NCI-H748 (cell line): Measurements from ENCODE around the gene ZNF443.
A peak's percentile ranks its signal among the peaks of the same experiment; 100 is the strongest.
"Not testable (repeated sequence)": the region's sequence is repeated elsewhere in the genome, so short reads cannot be mapped to it uniquely, and the experiment has no call there.

Source experiments
- DNase-seq: peaks from one replicate; lab custom pipeline; 2025; ENCODE audit not compliant: unreplicated experiment; lab: John Stamatoyannopoulos, UW

The ZNF443 gene

DNA sequence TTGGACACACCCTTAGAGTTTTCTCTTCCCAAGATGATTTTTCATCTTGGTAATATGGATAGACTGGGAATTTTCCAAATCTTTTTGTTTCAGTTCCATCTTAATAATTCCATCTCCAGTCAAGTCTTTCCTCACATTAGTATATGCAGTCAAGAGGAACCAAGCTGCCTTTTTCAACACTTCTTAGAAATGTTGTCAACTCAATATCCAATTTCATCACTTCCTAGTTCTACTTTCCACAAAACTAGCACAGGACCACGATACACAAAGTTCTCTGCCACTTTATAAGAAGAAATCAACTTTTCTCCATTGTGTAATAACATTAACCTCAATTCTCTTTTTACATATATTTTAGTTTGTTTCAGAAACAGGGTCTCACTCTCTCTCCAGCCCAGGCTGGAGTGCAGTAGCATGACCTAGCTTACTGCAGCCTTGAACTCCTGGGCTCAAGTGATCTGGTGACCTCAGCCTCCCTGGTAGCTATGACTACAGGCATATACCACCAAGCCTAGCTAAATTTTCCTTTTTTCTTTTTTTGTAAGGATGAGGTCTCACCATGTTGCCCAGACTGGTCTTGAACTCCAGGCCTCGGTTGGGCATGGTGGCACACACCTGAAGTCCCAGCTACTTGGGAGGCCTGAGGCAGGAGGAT, 15.5 kb downstream of the ZNF443 start:
- no peak for DNase-seq

DNA sequence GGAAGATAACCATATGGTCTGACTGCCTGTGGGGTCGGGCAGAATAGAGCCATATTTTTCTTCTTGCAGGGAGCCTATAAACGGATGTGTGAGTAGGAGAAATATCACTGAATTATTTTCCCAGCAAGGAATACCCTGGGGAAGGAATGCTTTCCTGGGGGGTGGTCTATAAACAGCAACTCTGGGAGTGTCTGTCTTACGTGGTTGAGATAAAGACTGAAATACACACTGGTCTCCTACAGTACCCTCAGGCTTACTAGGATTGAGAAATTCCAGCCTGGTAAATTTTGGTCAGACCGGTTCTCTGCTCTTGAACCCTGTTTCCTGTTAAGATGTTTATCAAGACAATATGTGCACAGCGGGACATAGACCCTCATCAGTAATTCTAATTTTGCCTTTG, 23.5 kb downstream of the ZNF443 start:
- DNase-seq: not testable (repeated sequence)

DNA sequence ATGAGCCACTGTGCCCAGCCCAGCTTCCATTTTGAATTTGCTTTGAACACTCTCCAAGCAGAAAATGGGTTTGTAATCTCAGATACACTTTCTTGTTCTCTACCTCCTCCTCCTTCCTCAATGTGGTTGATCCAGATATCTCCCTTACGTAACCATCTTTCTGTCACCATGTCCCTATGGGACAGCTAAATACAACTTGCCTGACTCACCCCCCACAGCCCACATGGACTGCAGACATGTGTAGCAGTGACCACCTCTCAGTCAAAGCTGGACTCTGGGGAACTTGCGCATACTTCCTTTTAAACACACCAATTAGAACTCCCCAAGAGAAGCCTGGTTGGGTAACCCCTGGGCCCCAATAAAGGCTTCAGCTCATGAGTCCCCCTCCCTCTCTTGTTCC, 28.9 kb downstream of the ZNF443 start:
- DNase-seq: no peak

DNA sequence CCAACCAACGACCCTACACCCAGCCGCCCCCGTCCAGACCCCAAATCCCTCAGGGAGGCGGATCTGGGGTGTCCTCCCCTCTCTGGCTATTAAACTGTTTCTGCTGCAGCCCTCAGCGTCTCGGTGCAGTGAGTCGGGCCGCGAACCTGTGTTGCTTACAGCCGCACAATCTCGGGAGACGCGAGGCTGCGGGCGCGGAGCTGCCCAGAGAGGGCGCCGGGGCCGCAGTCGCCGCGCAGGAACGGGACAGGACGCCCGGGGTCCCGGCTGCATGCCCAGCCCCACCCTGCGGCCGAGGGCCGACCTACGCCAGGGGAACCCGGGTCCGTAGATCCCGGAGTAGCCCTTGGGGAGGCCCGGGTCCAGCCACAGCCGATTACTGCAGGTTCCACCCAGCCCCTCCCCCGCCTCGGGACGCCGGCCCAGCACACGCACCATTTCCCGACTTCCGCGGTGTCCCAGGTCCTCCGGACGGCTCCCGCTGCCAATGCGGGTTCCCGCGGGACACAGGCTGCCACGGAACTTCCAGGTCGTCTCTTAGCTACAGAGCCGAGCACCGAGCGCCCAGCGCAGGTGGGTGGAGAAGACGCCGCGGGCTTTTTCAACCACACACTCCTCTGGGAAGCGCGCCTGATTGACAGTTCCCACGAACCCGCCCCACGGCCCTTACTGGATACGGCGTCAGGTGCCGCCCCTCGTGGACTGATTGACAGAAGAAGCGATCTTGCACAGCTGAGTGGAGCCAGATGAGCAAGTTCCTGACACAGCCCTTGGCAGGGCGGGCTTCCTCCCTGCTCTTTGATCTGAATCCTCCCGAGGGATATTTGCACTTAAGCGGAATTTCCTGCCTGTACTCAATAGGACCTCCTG, 40.0 kb downstream of the ZNF443 start, which contains the start of gene ZNF799:
ZNF799 (minus strand) TSS at position 639 of the 870 bp plus-strand sequence; CDS start at position 438, 201 bp downstream.
- DNase-seq: peak; percentile 96

DNA sequence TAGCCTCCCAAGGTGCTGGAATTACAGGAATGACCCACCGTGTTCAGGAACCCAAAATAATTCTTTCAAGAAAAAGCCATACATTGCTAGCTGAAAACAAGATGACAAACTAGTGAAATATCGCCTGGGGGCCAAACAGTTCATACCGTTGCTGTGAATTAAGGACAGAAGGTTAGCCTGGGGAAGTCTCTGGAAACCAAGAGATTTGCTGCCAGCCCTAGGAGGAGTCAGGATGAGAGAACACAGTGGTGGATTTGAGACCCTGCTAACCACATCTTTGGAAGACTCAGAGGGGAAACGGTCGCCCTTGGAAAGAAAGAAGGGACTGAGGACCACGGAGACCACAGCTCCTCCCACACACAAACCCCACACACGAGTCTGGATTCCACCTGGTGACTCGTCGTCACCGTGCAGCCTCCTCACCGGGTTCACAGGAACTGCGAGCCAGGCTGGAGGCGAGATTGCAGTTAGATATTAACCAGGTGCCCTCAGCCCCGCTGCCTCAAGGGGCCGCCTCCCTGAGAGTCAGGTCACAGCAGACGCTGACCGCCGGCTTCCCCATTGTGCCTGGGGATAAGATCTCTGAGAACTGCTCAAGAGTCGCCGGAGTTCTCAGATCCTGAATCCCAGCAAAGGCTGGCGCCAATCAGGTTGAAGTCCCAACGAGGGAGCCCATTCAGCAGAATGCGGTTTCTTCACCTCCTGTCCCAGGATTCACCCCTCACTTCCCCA, 40.8 kb downstream of the ZNF443 start:
- peak; percentile 3 for DNase-seq

DNA sequence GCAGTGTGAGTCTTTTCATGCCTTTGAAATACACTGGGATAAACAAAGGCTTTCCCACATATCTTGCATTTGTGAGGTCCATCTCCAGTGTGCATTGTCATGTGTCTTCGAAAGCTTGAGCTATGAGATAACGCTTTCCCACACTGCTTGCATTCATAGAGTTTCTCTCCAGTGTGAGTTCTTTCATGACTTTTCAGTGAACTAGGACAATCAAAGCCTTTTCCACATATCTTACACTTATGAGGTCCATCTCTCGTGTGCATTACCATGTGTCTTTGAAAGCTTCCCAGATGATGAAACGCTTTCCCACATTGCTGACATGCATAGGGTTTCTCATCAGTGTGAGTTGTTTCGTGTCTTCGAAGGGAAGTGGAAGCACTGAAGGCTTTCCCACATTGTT, 49.7 kb downstream of the ZNF443 start:
- DNase-seq: not testable (repeated sequence)

DNA sequence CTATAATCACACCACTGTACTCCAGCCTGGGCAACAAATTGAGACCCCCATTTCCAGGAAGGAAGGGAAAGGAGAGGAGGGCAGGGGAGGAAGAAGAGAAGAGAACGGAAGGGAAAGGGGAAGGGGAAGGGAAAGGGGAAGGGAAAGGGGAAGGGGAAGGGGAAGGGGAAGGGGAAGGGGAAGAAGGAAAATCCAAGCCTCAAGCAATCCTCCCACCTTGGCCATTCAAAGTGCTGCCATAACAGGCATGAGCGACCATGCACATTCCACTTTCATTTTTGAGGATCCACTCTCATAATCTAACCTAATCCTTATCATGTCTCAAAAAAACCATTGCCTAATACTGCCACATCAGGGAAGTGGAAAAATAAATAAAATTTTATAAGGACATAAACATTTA, 54.5 kb downstream of the ZNF443 start:
- DNase-seq: not testable (repeated sequence)

DNA sequence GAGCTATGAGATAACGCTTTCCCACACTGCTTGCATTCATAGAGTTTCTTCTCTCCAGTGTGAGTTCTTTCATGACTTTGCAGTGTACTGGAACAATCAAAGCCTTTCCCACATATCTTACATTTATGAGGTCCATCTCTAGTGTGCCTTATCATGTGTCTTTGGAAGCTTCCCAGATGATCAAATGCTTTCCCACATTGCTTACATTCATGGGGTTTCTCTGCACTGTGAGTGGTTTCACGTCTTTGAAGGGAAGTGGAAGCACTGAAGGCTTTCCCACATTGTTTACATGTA, 60.4 kb downstream of the ZNF443 start:
- DNase-seq: no peak

DNA sequence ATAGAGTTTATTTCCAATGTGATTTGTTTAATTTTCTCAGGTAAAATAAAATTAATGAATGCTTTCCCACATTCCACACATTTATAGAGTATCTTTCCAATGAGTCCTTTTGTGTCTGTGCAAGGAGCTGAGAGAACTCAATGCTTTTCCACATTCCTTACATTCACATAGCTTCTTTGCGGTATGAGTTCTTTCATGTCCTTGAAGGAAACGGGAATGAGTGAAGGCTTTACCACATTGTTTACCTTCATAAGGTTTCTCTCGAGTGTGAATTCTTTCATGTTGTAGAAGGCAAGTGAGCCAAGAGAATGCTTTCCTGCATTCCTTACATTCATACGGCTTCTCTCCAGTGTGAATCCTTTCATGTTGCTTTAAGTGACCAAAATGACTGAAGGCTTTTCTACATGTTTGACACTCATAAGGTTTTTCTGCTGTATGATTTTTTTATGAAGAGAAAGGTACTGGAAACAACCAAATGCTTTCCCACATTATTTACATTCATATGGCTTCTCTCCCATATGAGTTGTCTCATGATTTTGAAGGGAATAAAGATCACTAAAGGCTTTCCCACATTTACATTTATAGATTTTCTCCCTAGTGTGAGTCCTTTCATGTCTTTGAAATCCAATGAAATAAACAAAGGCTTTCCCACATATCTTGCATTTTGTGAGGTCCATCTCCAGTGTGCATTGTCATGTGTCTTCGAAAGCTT, 60.9 kb downstream of the ZNF443 start:
- no peak for DNase-seq
